GM18951 (cell line): ENCODE results near the gene WDFY4.

ENCODE experiments used
- POLR2A ChIP-seq: IDR thresholded peaks from 4 replicates; pipeline ENCODE4 v1.6.1; 2011; ENCODE audit warnings: mild to moderate bottlenecking; ENCODE audit not compliant: insufficient read length, insufficient read depth; ENCODE audit errors: extremely low read depth
- in situ Hi-C: fragments of 300-500 bp; cut with MboI; formaldehyde crosslinking; loops from one replicate; pipeline ENCODE4 v1.12.0; 2022; ENCODE audit warnings: low sequenced_read_pairs, mixed read lengths, inconsistent platforms; ENCODE audit not compliant: unreplicated experiment

Gene WDFY4

GRCh38 chr10:48839809-48840679, 155.4 kb downstream of the WDFY4 start:
- in situ Hi-C loops, result no loop called here
- TF ChIP-seq POLR2A, result no peak

- in situ Hi-C loops, result no loop called here
Observed at GRCh38 chr10:48842231-48842630, 157.6 kb downstream of the WDFY4 start.

GRCh38 chr10:48843198-48843597, 158.5 kb downstream of the WDFY4 start:
- in situ Hi-C loops, result no loop called here
- no peak for TF ChIP-seq POLR2A

More at GRCh38 chr10:48842231-48842630, 157.6 kb downstream of the WDFY4 start:
- TF ChIP-seq POLR2A, result no peak

GRCh38 chr10:48844616-48845015, 159.9 kb downstream of the WDFY4 start:
- TF ChIP-seq POLR2A, result no peak
- in situ Hi-C loops, result no loop called here

GRCh38 chr10:48845512-48845911, 160.8 kb downstream of the WDFY4 start:
- TF ChIP-seq POLR2A, result no peak
- in situ Hi-C loops, result no loop called here

- in situ Hi-C loops, result no loop called here
- no peak for TF ChIP-seq POLR2A
Observed at GRCh38 chr10:48847691-48848090, 163.0 kb downstream of the WDFY4 start.

GRCh38 chr10:48856855-48857254, 172.2 kb downstream of the WDFY4 start:
- TF ChIP-seq POLR2A, result no peak
- in situ Hi-C loops, result no loop called here

GRCh38 chr10:48872234-48872633, 187.6 kb downstream of the WDFY4 start:
- in situ Hi-C loops, result no loop called here
- no peak for TF ChIP-seq POLR2A

GRCh38 chr10:48878091-48878490, 193.4 kb downstream of the WDFY4 start:
- TF ChIP-seq POLR2A, result no peak
- in situ Hi-C loops, result no loop called here

- in situ Hi-C loops, result no loop called here
- TF ChIP-seq POLR2A, result no peak
Observed at GRCh38 chr10:48879451-48879850, 194.8 kb downstream of the WDFY4 start.

- in situ Hi-C loops, result no loop called here
- no peak for TF ChIP-seq POLR2A
Observed at GRCh38 chr10:48880016-48880705, 195.5 kb downstream of the WDFY4 start.

- in situ Hi-C loops, result no loop called here
- TF ChIP-seq POLR2A, result peak; percentile 7
Observed at GRCh38 chr10:48881937-48882336, 197.3 kb downstream of the WDFY4 start.

GRCh38 chr10:48882881-48883280, 198.2 kb downstream of the WDFY4 start:
- in situ Hi-C loops, result no loop called here
- TF ChIP-seq POLR2A, result no peak

GRCh38 chr10:48883701-48884100, 199.0 kb downstream of the WDFY4 start:
- in situ Hi-C loops, result no loop called here
- TF ChIP-seq POLR2A, result no peak
